Tibial nerve (tissue), 4 donors: ENCODE results near the gene STRIP1. TPM values are rescaled to one million over a fixed set of nuclear protein-coding genes. Genes with fewer than 3 reads are reported as not detected.

Experiments
- DNase-seq, 2 donors: peaks; one replicate each; pipeline ENCODE4 v3.0.0-alpha.2; 2019; ENCODE audit warnings: low spot score in 2 of 2
- H3K27ac ChIP-seq, 4 donors: fragments of 200-600 bp; sonication (generic) in 3 of 4; one replicate each; pipeline ENCODE4 v1.5.1; 2017 to 2019; ENCODE audit warnings: mild to moderate bottlenecking in 1 of 4
- H3K27me3 ChIP-seq, 2 donors: fragments of 200-600 bp; sonication (generic) in 1 of 2; one replicate each; pipeline versions ENCODE4 v1.5.1 to v1.6.0; 2017 to 2019
- H3K36me3 ChIP-seq, 3 donors: fragments of 200-600 bp; sonication (generic); one replicate each; pipeline ENCODE4 v1.5.1; 2018 to 2019
- H3K4me1 ChIP-seq, 4 donors: fragments of 200-600 bp; sonication (generic) in 3 of 4; one replicate each; pipeline ENCODE4 v1.5.1; 2017 to 2019
- H3K4me3 ChIP-seq, 4 donors: fragments of 200-600 bp; sonication (generic) in 3 of 4; one replicate each; pipeline ENCODE4 v1.5.1; 2017 to 2019; ENCODE audit warnings: mild to moderate bottlenecking in 1 of 4, moderate library complexity in 1 of 4
- H3K9me3 ChIP-seq, 4 donors: fragments of 200-600 bp; sonication (generic) in 3 of 4; one replicate each; pipeline ENCODE4 v1.5.1; 2017 to 2019
- EP300 ChIP-seq, 2 donors: sonication (generic); formaldehyde crosslinking; IDR thresholded peaks; one replicate each; pipeline ENCODE4 v1.6.1; 2017; ENCODE audit warnings: antibody characterized with exemption in 2 of 2, mild to moderate bottlenecking in 1 of 2
- POLR2A ChIP-seq, 2 donors: fragments of 450-650 bp; IDR thresholded peaks; one replicate each; pipeline ENCODE4 v1.6.1; 2017; ENCODE audit warnings: antibody characterized with exemption in 2 of 2, mild to moderate bottlenecking in 2 of 2, moderate library complexity in 2 of 2
- WGBS, 2 donors: methylation state at CpG; one replicate each; pipeline ENCODE4 v1.1.5; 2018; 5-methylcytosine and 5-hydroxymethylcytosine counted together
- total RNA-seq, 4 donors: library from RNA; depleted of rRNA; stranded (reverse); fragments of >200 nt; gene quantifications; one replicate each; pipeline ENCODE4 v1.1.0, GENCODE V29; 2016
- TF ChIP-seq, protein P1 (sequence below), 5 experiments: fragments of 200-600 bp in 3 of 5; fragments of 450-650 bp in 2 of 5; sonication (generic) in 3 of 5; IDR thresholded peaks; one replicate each; pipeline ENCODE4 v1.5.1; 2016 to 2019; ENCODE audit warnings: antibody characterized with exemption in 5 of 5, mild to moderate bottlenecking in 3 of 5, moderate library complexity in 2 of 5

The STRIP1 gene
- total RNA-seq, 4 donors from 2014 or later: 37.7 to 43.5 (median 39.7) TPM

DNA sequence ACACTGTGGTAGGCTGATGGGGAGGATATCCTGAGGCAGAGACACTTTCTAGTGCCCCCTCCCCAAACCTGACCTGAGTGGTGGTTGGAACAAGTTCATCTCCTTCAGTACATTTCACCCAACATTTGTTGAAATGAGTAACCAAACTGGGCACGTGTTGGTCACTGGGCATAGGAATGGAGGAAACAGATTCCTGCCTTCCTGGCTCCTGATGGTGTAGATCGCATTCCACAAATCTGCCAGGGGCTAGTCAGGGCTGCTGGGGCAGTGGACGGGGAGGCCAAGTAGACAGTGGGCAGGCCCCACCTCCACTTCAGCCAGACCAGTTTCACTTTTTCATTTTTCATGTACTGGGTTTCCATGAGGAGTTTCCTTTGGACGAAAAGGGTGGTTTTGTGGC is 52.5 kb downstream of the STRIP1 start:
- H3K4me3 ChIP-seq: no peak overlapping the region
- peaks cover 0 to 17% of the 10 kb centered on the region in 2 donors for H3K27me3 ChIP-seq
- H3K27ac ChIP-seq: no peak overlapping the region
- H3K36me3 ChIP-seq: no peaks in the 10 kb centered on the region
- H3K4me1 ChIP-seq: peaks cover 0 to 13% (median 5%) of the 10 kb centered on the region in 4 donors
- TF ChIP-seq, protein P1, sequence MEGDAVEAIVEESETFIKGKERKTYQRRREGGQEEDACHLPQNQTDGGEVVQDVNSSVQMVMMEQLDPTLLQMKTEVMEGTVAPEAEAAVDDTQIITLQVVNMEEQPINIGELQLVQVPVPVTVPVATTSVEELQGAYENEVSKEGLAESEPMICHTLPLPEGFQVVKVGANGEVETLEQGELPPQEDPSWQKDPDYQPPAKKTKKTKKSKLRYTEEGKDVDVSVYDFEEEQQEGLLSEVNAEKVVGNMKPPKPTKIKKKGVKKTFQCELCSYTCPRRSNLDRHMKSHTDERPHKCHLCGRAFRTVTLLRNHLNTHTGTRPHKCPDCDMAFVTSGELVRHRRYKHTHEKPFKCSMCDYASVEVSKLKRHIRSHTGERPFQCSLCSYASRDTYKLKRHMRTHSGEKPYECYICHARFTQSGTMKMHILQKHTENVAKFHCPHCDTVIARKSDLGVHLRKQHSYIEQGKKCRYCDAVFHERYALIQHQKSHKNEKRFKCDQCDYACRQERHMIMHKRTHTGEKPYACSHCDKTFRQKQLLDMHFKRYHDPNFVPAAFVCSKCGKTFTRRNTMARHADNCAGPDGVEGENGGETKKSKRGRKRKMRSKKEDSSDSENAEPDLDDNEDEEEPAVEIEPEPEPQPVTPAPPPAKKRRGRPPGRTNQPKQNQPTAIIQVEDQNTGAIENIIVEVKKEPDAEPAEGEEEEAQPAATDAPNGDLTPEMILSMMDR (IDR thresholded peaks at IDR 0.05): no peak
- no peak for TF ChIP-seq EP300 (IDR thresholded peaks at IDR 0.05)
- no peak for TF ChIP-seq POLR2A (IDR thresholded peaks at IDR 0.05)
- WGBS, 2 donors: 77 to 81% methylated on average over 4 of the region's 4 CpGs
- H3K9me3 ChIP-seq: no peaks in the 10 kb centered on the region
- DNase-seq: no peak

- no peaks in the 10 kb centered on the region for H3K36me3 ChIP-seq
- H3K27ac ChIP-seq: no peak overlapping the region
- peak; percentile 30 to 85 for DNase-seq
- TF ChIP-seq, protein P1 (IDR thresholded peaks at IDR 0.05): peak; percentile 63 to 71 (median 64)
- no peak for TF ChIP-seq POLR2A (IDR thresholded peaks at IDR 0.05)
- peaks cover 0 to 11% of the 10 kb centered on the region in 2 donors for H3K27me3 ChIP-seq
- peaks cover 0 to 10% (median 4%) of the 10 kb centered on the region in 4 donors for H3K4me1 ChIP-seq
- no peak overlapping the region for H3K4me3 ChIP-seq
- 53 to 56% methylated on average over 15 of the region's 15 CpGs for WGBS, 2 donors
- H3K9me3 ChIP-seq: no peaks in the 10 kb centered on the region
Measured at GRCh38 chr1:110087812-110088738, 53.7 kb downstream of the STRIP1 start.

DNA sequence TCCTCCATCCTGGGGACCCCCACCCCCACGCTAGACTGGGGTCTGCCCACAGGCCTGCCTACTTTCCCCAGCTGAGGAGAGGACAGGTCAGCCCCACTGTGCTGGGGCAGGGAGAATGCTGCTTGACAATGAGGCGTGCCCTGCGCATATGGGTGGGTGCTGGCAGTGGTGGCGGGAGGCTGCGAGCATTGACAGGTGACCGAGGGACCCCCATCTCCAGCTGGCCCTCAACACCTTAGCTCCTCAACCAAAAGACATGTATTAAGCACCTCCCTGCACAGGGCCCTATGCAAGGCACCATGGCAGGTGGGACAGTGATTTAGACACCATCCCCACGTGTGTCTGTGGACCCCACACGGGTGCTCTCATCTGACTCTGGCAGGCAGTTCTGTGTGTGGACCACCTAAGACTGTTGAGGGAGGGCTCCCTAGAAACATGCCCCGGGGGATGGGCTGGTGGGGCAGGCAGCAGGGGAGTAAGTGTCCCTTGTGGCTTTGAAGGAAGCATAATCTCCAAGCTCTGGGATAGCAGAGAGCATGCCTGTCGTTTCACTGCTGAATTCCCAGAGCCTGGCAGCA is 54.4 kb downstream of the STRIP1 start:
- Histone ChIP-seq H3K36me3 (no peaks in the 10 kb centered on the region), H3K4me1 (peaks cover 0 to 3% (median under 1%) of the 10 kb centered on the region in 4 donors), H3K9me3 (no peaks in the 10 kb centered on the region), H3K27me3 (peaks cover 0 to 6% of the 10 kb centered on the region in 2 donors), H3K4me3 (no peak overlapping the region), H3K27ac (no peak overlapping the region)
- TF ChIP-seq, protein P1 (IDR thresholded peaks at IDR 0.05): no peak
- TF ChIP-seq POLR2A (IDR thresholded peaks at IDR 0.05) (no peak), EP300 (IDR thresholded peaks at IDR 0.05) (no peak)
- no peak for DNase-seq
- 80 to 89% methylated on average over 6 to 9 of the region's 10 CpGs for WGBS, 2 donors

DNA sequence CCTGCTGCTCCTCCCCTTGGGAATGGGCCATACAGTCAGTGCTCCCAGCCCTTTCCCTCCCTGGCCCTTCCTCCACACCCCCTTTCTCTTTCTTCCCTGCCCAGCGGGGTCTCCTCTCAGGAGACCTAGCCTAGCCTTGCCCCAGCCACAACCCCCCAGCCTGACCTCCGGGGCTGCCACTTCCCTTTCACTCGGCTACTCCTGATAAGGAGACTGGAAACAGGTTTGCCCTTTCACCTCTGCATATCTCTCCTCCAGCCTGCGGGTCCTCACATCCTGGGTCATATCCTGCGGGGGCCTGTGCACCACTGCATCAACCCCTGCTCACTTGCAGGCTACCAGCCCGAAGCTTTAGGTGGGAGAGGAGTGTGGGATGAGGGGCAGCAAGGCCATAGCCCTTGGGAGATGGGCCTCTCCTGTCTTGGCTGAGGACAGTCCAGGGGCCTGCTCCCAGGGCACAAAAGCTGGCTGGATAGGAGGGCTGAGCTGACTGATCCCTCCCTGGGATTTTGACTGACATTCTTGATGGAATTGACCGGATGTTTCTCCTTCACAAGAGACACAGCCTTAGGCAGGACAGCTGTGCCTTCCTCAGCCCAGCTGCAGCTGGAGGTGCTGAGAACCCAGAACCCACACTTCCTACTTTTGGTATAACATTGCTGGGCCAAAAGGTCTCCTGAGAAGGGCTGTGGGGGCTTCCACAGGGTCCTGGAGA is 55.3 kb downstream of the STRIP1 start:
- Histone ChIP-seq H3K36me3 (no peaks in the 10 kb centered on the region), H3K4me1 (no peaks in the 10 kb centered on the region), H3K27ac (no peak overlapping the region), H3K27me3 (peaks cover 0 to 1% of the 10 kb centered on the region in 2 donors), H3K4me3 (no peak overlapping the region), H3K9me3 (no peaks in the 10 kb centered on the region)
- TF ChIP-seq POLR2A (IDR thresholded peaks at IDR 0.05) (no peak), EP300 (IDR thresholded peaks at IDR 0.05) (no peak)
- TF ChIP-seq, protein P1 (IDR thresholded peaks at IDR 0.05): no peak
- 46 to 54% methylated on average over 7 of the region's 7 CpGs for WGBS, 2 donors
- DNase-seq: no peak
